Esophagus squamous epithelium (tissue), 5 donors: Measurements from ENCODE around the gene RPTOR. TPM values are rescaled to one million over a fixed set of nuclear protein-coding genes. Genes with fewer than 3 reads are reported as not detected.

Experiments used
- DNase-seq: peaks from one replicate; lab custom pipeline; 2025; lab: John Stamatoyannopoulos, UW
- H3K27ac ChIP-seq, 4 donors: fragments of 200-600 bp; sonication (generic); one replicate each; pipeline ENCODE4 v1.5.1; 2016 to 2019; ENCODE audit warnings: mild to moderate bottlenecking in 1 of 4
- H3K27me3 ChIP-seq, 4 donors: fragments of 200-600 bp; sonication (generic); 1 replicate in 3 of 4; 2 replicates in 1 of 4; pipeline versions ENCODE4 v1.5.1 to v1.6.0; 2017 to 2021; ENCODE audit warnings: antibody characterized with exemption in 1 of 4
- H3K36me3 ChIP-seq, 3 donors: fragments of 200-600 bp; sonication (generic); one replicate each; pipeline ENCODE4 v1.5.1; 2016 to 2019
- H3K4me1 ChIP-seq, 3 donors: fragments of 200-600 bp; sonication (generic); one replicate each; pipeline ENCODE4 v1.5.1; 2017 to 2019
- H3K4me3 ChIP-seq, 4 donors: fragments of 200-600 bp; sonication (generic); 1 replicate in 3 of 4; 2 replicates in 1 of 4; pipeline ENCODE4 v1.5.1; 2016 to 2019; ENCODE audit warnings: mild to moderate bottlenecking in 2 of 4, moderate library complexity in 1 of 4
- H3K9me3 ChIP-seq, 3 donors: fragments of 200-600 bp; sonication (generic); one replicate each; pipeline ENCODE4 v1.5.1; 2016 to 2019
- POLR2A ChIP-seq, 4 donors: fragments of 450-650 bp; IDR thresholded peaks; one replicate each; pipeline ENCODE4 v1.6.1; 2017; ENCODE audit warnings: antibody characterized with exemption in 4 of 4, mild to moderate bottlenecking in 4 of 4, moderate library complexity in 3 of 4
- whole genome bisulfite sequencing, 2 donors: methylation state at CpG; one replicate each; pipeline ENCODE4 v1.1.5; 2018; 5-methylcytosine and 5-hydroxymethylcytosine counted together
- intact Hi-C: fragments of 100-400 bp; cut with DNase I; formaldehyde crosslinking; loops from one replicate; pipeline ENCODE4 v1.15.0; 2022
- total RNA-seq, 4 donors: library from RNA; depleted of rRNA; stranded (reverse); fragments of >200 nt; gene quantifications; one replicate each; pipeline ENCODE4 v1.1.0, GENCODE V29; 2016
- TF ChIP-seq, protein P1 (sequence below), 6 experiments: fragments of 450-650 bp in 4 of 6; fragments of 200-600 bp in 2 of 6; sonication (generic) in 2 of 6; IDR thresholded peaks; one replicate each; pipeline ENCODE4 v1.5.1; 2016 to 2019; ENCODE audit warnings: antibody characterized with exemption in 6 of 6, mild to moderate bottlenecking in 4 of 6, moderate library complexity in 4 of 6
- donor health status: DM: yes; HTN: yes; CAD: no.

RPTOR gene
- total RNA-seq, 4 donors from 2014 or later: 11.7 to 27.8 (median 22.8) TPM

DNA sequence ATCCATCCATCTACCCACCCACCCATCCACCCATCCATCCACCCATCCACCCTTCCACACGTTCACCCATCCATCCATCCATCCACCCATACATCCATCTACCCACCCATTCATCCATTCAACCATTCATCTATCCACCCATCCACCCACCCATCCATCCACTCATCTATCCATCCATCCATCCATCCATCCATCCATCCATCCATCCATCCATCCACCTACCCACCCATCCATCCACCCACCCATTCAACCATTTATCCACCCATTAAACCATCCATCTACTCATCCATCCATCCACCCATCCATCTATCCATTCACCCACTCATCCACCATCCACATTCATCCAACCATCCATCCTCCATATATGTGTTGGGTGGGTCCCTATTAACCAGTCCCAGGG is 26.2 kb upstream of the RPTOR start:
- Histone ChIP-seq H3K4me1 (no peaks in the 10 kb centered on the region), H3K36me3 (no peaks in the 10 kb centered on the region), H3K27ac (no peak overlapping the region), H3K4me3 (no peak overlapping the region), H3K9me3 (no peaks in the 10 kb centered on the region), H3K27me3 (peaks cover 0 to 61% (median 0%) of the 10 kb centered on the region in 4 donors)
- 61 to 67% methylated on average over 1 of the region's 1 CpG for WGBS, 2 donors
- no peak for DNase-seq
- TF ChIP-seq, protein P1, sequence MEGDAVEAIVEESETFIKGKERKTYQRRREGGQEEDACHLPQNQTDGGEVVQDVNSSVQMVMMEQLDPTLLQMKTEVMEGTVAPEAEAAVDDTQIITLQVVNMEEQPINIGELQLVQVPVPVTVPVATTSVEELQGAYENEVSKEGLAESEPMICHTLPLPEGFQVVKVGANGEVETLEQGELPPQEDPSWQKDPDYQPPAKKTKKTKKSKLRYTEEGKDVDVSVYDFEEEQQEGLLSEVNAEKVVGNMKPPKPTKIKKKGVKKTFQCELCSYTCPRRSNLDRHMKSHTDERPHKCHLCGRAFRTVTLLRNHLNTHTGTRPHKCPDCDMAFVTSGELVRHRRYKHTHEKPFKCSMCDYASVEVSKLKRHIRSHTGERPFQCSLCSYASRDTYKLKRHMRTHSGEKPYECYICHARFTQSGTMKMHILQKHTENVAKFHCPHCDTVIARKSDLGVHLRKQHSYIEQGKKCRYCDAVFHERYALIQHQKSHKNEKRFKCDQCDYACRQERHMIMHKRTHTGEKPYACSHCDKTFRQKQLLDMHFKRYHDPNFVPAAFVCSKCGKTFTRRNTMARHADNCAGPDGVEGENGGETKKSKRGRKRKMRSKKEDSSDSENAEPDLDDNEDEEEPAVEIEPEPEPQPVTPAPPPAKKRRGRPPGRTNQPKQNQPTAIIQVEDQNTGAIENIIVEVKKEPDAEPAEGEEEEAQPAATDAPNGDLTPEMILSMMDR (IDR thresholded peaks at IDR 0.05): no peak
- TF ChIP-seq POLR2A (IDR thresholded peaks at IDR 0.05): no peak
- intact Hi-C loops: no loop called here

DNA sequence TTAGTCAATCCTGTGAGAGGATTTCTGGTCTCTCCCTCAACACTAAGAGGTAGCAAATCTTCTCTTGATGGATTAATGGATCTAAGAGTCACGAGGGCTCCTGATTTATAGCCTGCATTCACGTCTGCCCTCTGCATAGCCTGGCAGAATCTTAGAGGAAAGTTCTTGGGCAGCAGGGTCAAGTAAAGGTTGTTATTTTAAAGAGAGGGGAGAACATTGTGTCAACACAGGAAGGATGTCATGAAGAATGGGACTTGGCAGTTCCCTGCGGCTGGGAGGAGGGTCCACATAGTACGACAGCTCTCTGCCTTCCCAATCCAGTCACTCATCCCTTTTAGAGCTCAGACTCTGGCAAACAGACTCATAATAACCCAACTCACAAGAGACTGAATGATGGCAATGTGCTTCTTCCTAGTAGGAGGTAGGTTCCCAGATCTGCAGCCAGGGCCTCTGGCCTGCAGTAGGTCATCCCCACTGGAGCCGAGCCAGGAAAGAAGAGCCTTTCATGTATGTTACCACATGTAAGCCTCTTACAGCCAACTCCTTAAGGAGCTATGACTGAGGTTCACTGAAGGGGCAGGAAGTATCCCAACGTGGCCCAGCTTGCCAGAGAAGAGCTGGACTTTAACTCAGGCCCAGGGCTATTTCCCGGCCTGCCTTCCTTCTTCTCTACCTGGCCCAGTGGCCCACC is 25.4 kb upstream of the RPTOR start:
- intact Hi-C loops: no loop called here
- DNase-seq: no peak
- 18 to 38% methylated on average over 5 to 6 of the region's 7 CpGs for WGBS, 2 donors

DNA sequence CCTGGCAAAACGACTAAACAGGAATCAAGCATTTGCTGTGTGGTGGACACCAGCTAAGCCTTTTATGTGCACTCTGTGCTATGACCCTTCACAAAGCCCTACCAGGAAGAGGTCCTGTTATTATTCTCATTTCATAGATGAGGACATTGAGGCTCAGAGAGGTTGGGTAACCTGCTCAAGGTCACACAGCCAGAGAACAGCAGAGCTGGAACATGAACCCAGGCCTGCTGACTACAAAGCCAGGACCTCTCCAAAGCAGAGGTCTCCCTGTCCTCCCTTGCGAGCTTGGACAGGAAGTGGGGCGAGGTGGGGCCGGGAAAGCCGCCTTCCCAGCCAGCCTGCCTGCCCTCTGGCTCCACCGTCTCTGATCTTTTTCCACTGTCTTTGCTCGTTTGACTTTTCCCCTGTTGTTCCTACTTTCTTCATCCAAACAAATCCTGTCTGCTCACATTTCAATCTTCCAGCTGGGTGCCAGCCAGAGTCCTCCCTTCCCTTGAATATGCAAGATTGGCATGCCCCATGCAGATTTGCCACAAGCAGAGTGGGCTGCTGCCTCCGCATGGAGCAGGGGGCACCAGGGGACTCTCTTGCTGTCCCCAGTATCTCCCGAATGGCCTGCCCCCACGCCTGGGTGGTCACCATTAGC is 23.7 kb upstream of the RPTOR start:
- Histone ChIP-seq H3K27me3 (peaks cover 0 to 49% (median 0%) of the 10 kb centered on the region in 4 donors), H3K9me3 (no peaks in the 10 kb centered on the region), H3K4me1 (no peaks in the 10 kb centered on the region), H3K4me3 (no peak overlapping the region), H3K27ac (no peak overlapping the region), H3K36me3 (no peaks in the 10 kb centered on the region)
- DNase-seq: no peak
- intact Hi-C loops: no loop called here
- 21 to 30% methylated on average over 6 to 7 of the region's 10 CpGs for WGBS, 2 donors
- TF ChIP-seq, protein P1 (IDR thresholded peaks at IDR 0.05): no peak
- TF ChIP-seq POLR2A (IDR thresholded peaks at IDR 0.05): no peak

More for the DNA sequence above, 25.4 kb upstream of the RPTOR start:
- no peaks in the 10 kb centered on the region for H3K36me3 ChIP-seq
- H3K27me3 ChIP-seq: peaks cover 0 to 54% (median 0%) of the 10 kb centered on the region in 4 donors
- no peak for TF ChIP-seq POLR2A (IDR thresholded peaks at IDR 0.05)
- H3K9me3 ChIP-seq: no peaks in the 10 kb centered on the region
- no peak overlapping the region for H3K4me3 ChIP-seq
- no peaks in the 10 kb centered on the region for H3K4me1 ChIP-seq
- H3K27ac ChIP-seq: no peak overlapping the region

DNA sequence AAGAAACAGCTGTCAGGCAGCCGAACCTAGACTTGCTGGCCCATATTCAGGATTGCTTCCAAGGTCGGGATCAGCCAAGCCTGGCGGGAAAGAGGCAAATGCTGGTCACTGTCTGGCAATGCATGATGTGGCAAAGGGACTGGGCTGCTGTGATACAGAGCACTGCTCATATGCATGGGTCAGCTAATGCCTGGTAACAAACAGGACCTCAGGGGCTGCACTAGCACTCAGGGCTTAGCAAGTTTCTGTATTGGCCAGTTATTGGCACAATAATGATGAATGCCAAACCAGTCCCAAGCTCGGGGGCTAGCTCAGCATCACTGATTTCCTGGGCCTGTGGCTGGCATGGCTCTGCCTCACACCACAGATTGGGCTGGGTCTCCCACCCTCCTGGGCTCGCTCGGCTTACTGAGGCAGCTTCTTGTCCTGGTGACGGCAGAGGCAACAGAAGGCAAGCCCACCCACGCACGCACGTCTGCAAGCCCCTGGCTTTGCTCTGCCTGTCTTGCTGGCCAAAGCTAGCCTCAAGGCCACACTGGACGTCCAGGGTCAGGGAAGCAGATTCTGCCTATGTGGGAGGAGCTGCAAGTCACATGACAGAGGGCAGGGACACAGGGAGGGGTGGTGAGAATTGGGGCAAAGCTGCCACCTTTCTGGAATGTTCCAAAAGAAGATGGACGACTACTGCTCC is 21.4 kb upstream of the RPTOR start:
- peaks cover 0 to 55% (median 0%) of the 10 kb centered on the region in 4 donors for H3K27me3 ChIP-seq
- intact Hi-C loops: no loop called here
- no peaks in the 10 kb centered on the region for H3K4me1 ChIP-seq
- no peaks in the 10 kb centered on the region for H3K36me3 ChIP-seq
- H3K4me3 ChIP-seq: no peak overlapping the region
- no peaks in the 10 kb centered on the region for H3K9me3 ChIP-seq
- 79 to 81% methylated on average over 4 to 12 of the region's 12 CpGs for WGBS, 2 donors
- H3K27ac ChIP-seq: no peak overlapping the region
- TF ChIP-seq, protein P1 (IDR thresholded peaks at IDR 0.05): no peak
- TF ChIP-seq POLR2A (IDR thresholded peaks at IDR 0.05): no peak
- no peak for DNase-seq

DNA sequence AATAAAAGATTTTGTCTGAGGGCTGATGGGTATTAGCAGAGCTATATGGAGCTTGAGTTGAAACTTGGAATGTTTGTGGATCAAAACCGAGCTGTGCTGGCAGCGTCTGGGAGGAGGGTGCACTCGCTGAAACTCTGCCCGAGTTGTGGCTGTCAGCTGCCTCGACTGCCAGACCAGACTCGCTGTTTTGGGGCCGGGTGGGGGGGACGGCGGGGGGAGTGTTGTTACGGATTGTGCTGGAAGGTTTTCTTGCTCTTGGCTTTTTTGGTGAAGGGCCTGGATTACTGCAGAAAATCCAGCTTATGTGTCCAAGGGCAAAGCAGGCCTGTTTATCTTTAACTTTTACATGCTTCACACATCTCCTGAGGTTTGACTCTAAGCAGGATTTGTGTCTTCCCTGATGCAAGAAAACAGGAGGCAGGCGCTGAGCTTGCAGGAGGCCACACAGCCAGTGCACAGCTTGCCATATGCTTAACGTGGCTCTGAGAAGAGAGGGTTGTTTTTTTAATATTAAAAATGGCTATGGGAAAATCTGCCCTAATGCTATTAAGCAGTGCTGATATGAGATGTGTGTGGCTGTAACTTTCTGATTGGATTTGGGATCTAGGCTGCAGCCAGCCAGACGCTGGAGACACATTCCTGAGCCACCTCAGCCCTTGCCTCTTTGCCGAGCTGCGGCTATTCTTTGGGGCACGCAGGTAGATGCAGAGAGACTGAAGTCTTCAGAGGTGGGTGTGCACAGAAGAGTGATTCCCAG is 20.5 kb upstream of the RPTOR start:
- no peaks in the 10 kb centered on the region for H3K9me3 ChIP-seq
- no peak overlapping the region for H3K4me3 ChIP-seq
- DNase-seq: no peak
- no peaks in the 10 kb centered on the region for H3K4me1 ChIP-seq
- H3K36me3 ChIP-seq: no peaks in the 10 kb centered on the region
- WGBS, 2 donors: 41 to 56% methylated on average over 8 to 9 of the region's 16 CpGs
- TF ChIP-seq POLR2A (IDR thresholded peaks at IDR 0.05): no peak
- TF ChIP-seq, protein P1 (IDR thresholded peaks at IDR 0.05): no peak
- intact Hi-C loops: no loop called here
- peaks cover 0 to 65% (median 0%) of the 10 kb centered on the region in 4 donors for H3K27me3 ChIP-seq
- no peak overlapping the region for H3K27ac ChIP-seq
